GM13977 (cell line): ENCODE results near the gene DNAAF8.

ENCODE experiments used
- DNase-seq: peaks from one replicate; pipeline ENCODE4 v3.0.0; 2012; ENCODE audit warnings: low spot score
- CTCF ChIP-seq: IDR thresholded peaks from 2 replicates; pipeline ENCODE4 v1.5.1; 2012; ENCODE audit warnings: mild to moderate bottlenecking, control low read depth; ENCODE audit not compliant: insufficient read depth; ENCODE audit errors: extremely low read depth, missing control alignments
- in situ Hi-C: fragments of 300-500 bp; cut with MboI; formaldehyde crosslinking; loops from one replicate; pipeline ENCODE4 v1.12.0; 2022; ENCODE audit warnings: low sequenced_read_pairs, low pct_unique_long_range_greater_than_20kb, mixed read lengths, inconsistent platforms; ENCODE audit not compliant: unreplicated experiment

DNAAF8 gene

GRCh38 chr16:4691666-4692412 lies 42.5 kb upstream of the DNAAF8 start:
- in situ Hi-C loops, result no loop called here
- no peak for TF ChIP-seq CTCF
- DNase-seq, result no peak

GRCh38 chr16:4692460-4693295 lies 41.7 kb upstream of the DNAAF8 start:
- DNase-seq, result no peak
- no peak for TF ChIP-seq CTCF
- in situ Hi-C loops, result no loop called here

GRCh38 chr16:4693296-4693955 lies 40.9 kb upstream of the DNAAF8 start, which contains the start of gene NUDT16L1:
NUDT16L1 (plus strand) TSS chr16:4693562; CDS start chr16:4693727, 165 bp downstream.
- DNase-seq, result peak; percentile 100
- peak; percentile 18 for TF ChIP-seq CTCF
- in situ Hi-C loops, result no loop called here

GRCh38 chr16:4693956-4694641 lies 40.2 kb upstream of the DNAAF8 start:
- no peak for TF ChIP-seq CTCF
- DNase-seq, result peak; percentile 89
- in situ Hi-C loops, result no loop called here

GRCh38 chr16:4694642-4695451 lies 39.5 kb upstream of the DNAAF8 start:
- no peak for TF ChIP-seq CTCF
- in situ Hi-C loops, result no loop called here
- no peak for DNase-seq
